ENCODE results near the gene SRSF12.
"Not testable (repeated sequence)": the region's sequence is repeated elsewhere in the genome, so short reads cannot be mapped to it uniquely, and the experiment has no call there.

The SRSF12 gene

GRCh38 chr6:89069536-89070163 lies 48.2 kb downstream of the SRSF12 start:
- DNase-seq, result no peak

- no peak for DNase-seq
These were observed 49.2 kb downstream of the SRSF12 start for GRCh38 chr6:89068695-89069094.

- DNase-seq, result no peak
These were observed 50.1 kb downstream of the SRSF12 start for GRCh38 chr6:89067796-89068195.

- no peak for DNase-seq
These were observed 50.8 kb downstream of the SRSF12 start for GRCh38 chr6:89066940-89067646.

GRCh38 chr6:89066121-89066520 lies 51.8 kb downstream of the SRSF12 start:
- not testable (repeated sequence) for DNase-seq

GRCh38 chr6:89064931-89065330 lies 52.9 kb downstream of the SRSF12 start:
- not testable (repeated sequence) for DNase-seq

GRCh38 chr6:89063881-89064280 lies 54.0 kb downstream of the SRSF12 start:
- no peak for DNase-seq

- no peak for DNase-seq
These were observed 58.6 kb downstream of the SRSF12 start for GRCh38 chr6:89059227-89059626.

- DNase-seq, result no peak
These were observed 59.2 kb downstream of the SRSF12 start for GRCh38 chr6:89058627-89059026.

- DNase-seq, result no peak
These were observed 60.1 kb downstream of the SRSF12 start for GRCh38 chr6:89057759-89058158.

- DNase-seq, result no peak
These were observed 63.7 kb downstream of the SRSF12 start for GRCh38 chr6:89054208-89054607.

GRCh38 chr6:89051676-89052075 lies 66.2 kb downstream of the SRSF12 start:
- no peak for DNase-seq

- DNase-seq, result no peak
These were observed 67.2 kb downstream of the SRSF12 start for GRCh38 chr6:89050697-89051096.

GRCh38 chr6:89050155-89050554 lies 67.7 kb downstream of the SRSF12 start:
- DNase-seq, result no peak

GRCh38 chr6:89048985-89049384 lies 68.9 kb downstream of the SRSF12 start:
- DNase-seq, result peak; percentile 9

GRCh38 chr6:89048288-89048923 lies 69.5 kb downstream of the SRSF12 start:
- DNase-seq, result no peak

- DNase-seq, result no peak
These were observed 70.4 kb downstream of the SRSF12 start for GRCh38 chr6:89047473-89047872.
